Heart left ventricle (tissue), 16 donors: ENCODE measurements around the gene SNRPB2. TPM values are rescaled to one million over a fixed set of nuclear protein-coding genes. Genes with fewer than 3 reads are reported as not detected.

Experiments used
- ATAC-seq, 4 donors: fragments of 200-7000 bp; cut with Tn5 transposase; one replicate each; pipeline ENCODE4 v1.9.1; 2020 to 2022; ENCODE audit warnings: moderate library complexity in 4 of 4, mild to moderate bottlenecking in 3 of 4, moderate number of reproducible peaks in 1 of 4
- DNase-seq, 5 donors: peaks; one replicate each; pipeline ENCODE4 v3.0.0-alpha.2; 2020
- H3K27ac ChIP-seq, 12 donors: fragments of 200-600 bp; sonication (generic) in 4 of 12; one replicate each; pipeline versions ENCODE4 v1.5.0 to v1.8.0; 2016 to 2022; ENCODE audit warnings: mild to moderate bottlenecking in 2 of 12
- H3K27me3 ChIP-seq, 9 donors: fragments of 200-600 bp; sonication (generic) in 2 of 9; one replicate each; pipeline versions ENCODE4 v1.5.1 to v1.8.0; 2016 to 2022; ENCODE audit warnings: mild to moderate bottlenecking in 3 of 9
- H3K36me3 ChIP-seq, 9 donors: fragments of 200-600 bp; sonication (generic) in 2 of 9; one replicate each; pipeline versions ENCODE4 v1.5.0 to v1.8.0; 2018 to 2022; ENCODE audit warnings: mild to moderate bottlenecking in 2 of 9
- H3K4me1 ChIP-seq, 12 donors: fragments of 200-600 bp; sonication (generic) in 4 of 12; one replicate each; pipeline versions ENCODE4 v1.5.0 to v1.8.0; 2016 to 2022; ENCODE audit warnings: mild to moderate bottlenecking in 3 of 12
- H3K4me3 ChIP-seq, 12 donors: fragments of 200-600 bp; sonication (generic) in 4 of 12; one replicate each; pipeline versions ENCODE4 v1.5.0 to v1.8.0; 2017 to 2022; ENCODE audit warnings: mild to moderate bottlenecking in 9 of 12, moderate library complexity in 4 of 12
- H3K9me3 ChIP-seq, 12 donors: fragments of 200-600 bp; sonication (generic) in 4 of 12; one replicate each; pipeline versions ENCODE4 v1.5.0 to v1.8.0; 2016 to 2022; ENCODE audit warnings: mild to moderate bottlenecking in 1 of 12
- CTCF ChIP-seq, 12 donors: fragments of 200-600 bp; sonication (generic) in 4 of 12; IDR thresholded peaks; one replicate each; pipeline versions ENCODE4 v1.5.0 to v1.8.0; 2018 to 2022; ENCODE audit warnings: antibody characterized with exemption in 12 of 12, mild to moderate bottlenecking in 5 of 12
- POLR2A ChIP-seq, 2 donors: fragments of 450-650 bp; IDR thresholded peaks; one replicate each; pipeline ENCODE4 v1.6.1; 2017; ENCODE audit warnings: antibody characterized with exemption in 2 of 2, mild to moderate bottlenecking in 2 of 2, moderate library complexity in 2 of 2
- WGBS, 4 donors: extraction: QIAGEN DNeasy Blood & Tissue Kit in 2 of 4; methylation state at CpG; one replicate each; pipeline versions ENCODE4 v1.1.5 to v1.1.7; 2013 to 2018; 5-methylcytosine and 5-hydroxymethylcytosine counted together
- intact Hi-C, 10 donors: fragments of 100-400 bp; cut with DNase I; formaldehyde crosslinking; loops; one replicate each; pipeline versions ENCODE4 v1.11.1 to v1.14.2; 2022
- polyA plus RNA-seq, 2 donors: library from polyadenylated mRNA; stranded (reverse); fragments of 200-250 nt; gene quantifications; one replicate each; pipeline ENCODE4 v1.2.3, GENCODE V29; 2013
- total RNA-seq, 9 donors: library from RNA; depleted of rRNA in 2 of 9; stranded (reverse); fragments of >200 nt in 2 of 9; fragmentation: NEBNext Ultra II Directional in 3 of 9; extraction: Animal tissue kit (Norgen Biotek cat#: 25700) in 3 of 9; gene quantifications; one replicate each; pipeline versions ENCODE4 v1.1.0 to v1.2.4, GENCODE V29; 2016 to 2023
- donor health status: ischemic (EF 13 %, LVEDD 7.1; RV severe dilation, severe dysfunction).
- donor health status: healthy with polysubstance abuse.
- donor health status: DM: no; HTN: yes; CAD: no.
- donor health status: DM: no; HTN: no; CAD: no.
- donor health status: ischemic (EF 25% LVEDD 6.9; RV normal size, moderate dysfunction).
- donor health status: ischemic (EF 25% LVEDD 5.7; RV mildly dilated, moderate dysfunction).
- donor health status: healthy.
- donor health status: DM: yes; HTN: yes; CAD: no.
- donor health status: ischemic (EF 35%, LVEDD 5.7; RV mildly dilated, moderate dysfunction).
- donor health status: nonischemic (EF 11% LVEDD 7.7; RV severe dilation, severe dysfunction).
- donor health status: DM: yes; HTN: yes; CAD: no.
- donor health status: PGD.
- donor health status: ischemic (EF 29% LVEDD 5.4; RV normal size, mild dysfunction).
- donor health status: nonischemic (EF 23%, LVEDD 6.1; RV moderate dilation, normal function).

SNRPB2 gene
- total and polyA plus RNA-seq, 11 donors = 20.2 to 60.9 (median 33.2) TPM

GRCh38 chr20:16694161-16694560 lies 35.7 kb upstream of the SNRPB2 start:
- ATAC-seq (no peak), DNase-seq (no peak)
- TF ChIP-seq POLR2A (IDR thresholded peaks at IDR 0.05) = no peak
- TF ChIP-seq CTCF (IDR thresholded peaks at IDR 0.05) = no peak
- 79 to 86% (median 81%) methylated on average over 3 of the region's 3 CpGs for WGBS, 4 donors
- Histone ChIP-seq H3K4me1 (peaks cover 0 to 4% (median 0%) of the 10 kb centered on the region in 12 donors), H3K36me3 (no peaks in the 10 kb centered on the region), H3K27me3 (peaks cover 0 to 4% (median 0%) of the 10 kb centered on the region in 9 donors), H3K4me3 (no peak overlapping the region), H3K9me3 (no peaks in the 10 kb centered on the region), H3K27ac (no peak overlapping the region)
- intact Hi-C loops = no loop called here

GRCh38 chr20:16695628-16696027 lies 34.2 kb upstream of the SNRPB2 start:
- WGBS, 4 donors = 31 to 60% (median 52%) methylated on average over 3 of the region's 3 CpGs
- Histone ChIP-seq H3K4me3 (no peak overlapping the region), H3K27me3 (peaks cover 0 to 4% (median 0%) of the 10 kb centered on the region in 9 donors), H3K4me1 (peaks cover 0 to 4% (median 0%) of the 10 kb centered on the region in 12 donors), H3K36me3 (no peaks in the 10 kb centered on the region), H3K27ac (no peak overlapping the region), H3K9me3 (no peaks in the 10 kb centered on the region)
- intact Hi-C loops = loop anchor here in 1 of 10 donors (5.0 kb wide), 1 partner anchor 178 kb away; no protein-coding TSS in a partner anchor
- DNase-seq (no peak), ATAC-seq (no peak)
- TF ChIP-seq POLR2A (IDR thresholded peaks at IDR 0.05) (no peak), CTCF (IDR thresholded peaks at IDR 0.05) (no peak)

- DNase-seq (no peak), ATAC-seq (peak in 1 of 4 donors; percentile 41)
- WGBS, 4 donors = 48 to 59% (median 57%) methylated on average over 4 of the region's 4 CpGs
- H3K27ac ChIP-seq = no peak overlapping the region
- H3K4me1 ChIP-seq = peaks cover 0 to 2% (median 0%) of the 10 kb centered on the region in 12 donors
- no peak overlapping the region for H3K4me3 ChIP-seq
- H3K9me3 ChIP-seq = no peaks in the 10 kb centered on the region
- TF ChIP-seq POLR2A (IDR thresholded peaks at IDR 0.05) = no peak
- peak in 4 of 12 donors; percentile 7 to 27 (median 13) for TF ChIP-seq CTCF (IDR thresholded peaks at IDR 0.05)
- intact Hi-C loops = loop anchor here in 1 of 10 donors (5.0 kb wide), 1 partner anchor 182 kb away; no protein-coding TSS in a partner anchor
- no peaks in the 10 kb centered on the region for H3K36me3 ChIP-seq
- H3K27me3 ChIP-seq = peaks cover 0 to 4% (median 0%) of the 10 kb centered on the region in 9 donors
These were observed 30.5 kb upstream of the SNRPB2 start for GRCh38 chr20:16699293-16699692.

- TF ChIP-seq CTCF (IDR thresholded peaks at IDR 0.05) (peak in 5 of 12 donors; percentile 13 to 34 (median 18)), POLR2A (IDR thresholded peaks at IDR 0.05) (no peak)
- DNase-seq (no peak), ATAC-seq (no peak)
- intact Hi-C loops = loop anchor here in 5 of 10 donors (5.0 to 10.0 kb wide), 2 partner anchors 61 to 64 kb away; no protein-coding TSS in a partner anchor
- no peaks in the 10 kb centered on the region for H3K9me3 ChIP-seq
- 54 to 83% (median 72%) methylated on average over 3 of the region's 3 CpGs for WGBS, 4 donors
- no peak overlapping the region for H3K4me3 ChIP-seq
- H3K27me3 ChIP-seq = peaks cover 0 to 5% (median 0%) of the 10 kb centered on the region in 9 donors
- H3K36me3 ChIP-seq = no peaks in the 10 kb centered on the region
- H3K27ac ChIP-seq = no peak overlapping the region
- H3K4me1 ChIP-seq = no peaks in the 10 kb centered on the region
These were observed 28.5 kb upstream of the SNRPB2 start for GRCh38 chr20:16701296-16701695.
